ENCODE results near the gene POFUT2.

The POFUT2 gene, protein sequence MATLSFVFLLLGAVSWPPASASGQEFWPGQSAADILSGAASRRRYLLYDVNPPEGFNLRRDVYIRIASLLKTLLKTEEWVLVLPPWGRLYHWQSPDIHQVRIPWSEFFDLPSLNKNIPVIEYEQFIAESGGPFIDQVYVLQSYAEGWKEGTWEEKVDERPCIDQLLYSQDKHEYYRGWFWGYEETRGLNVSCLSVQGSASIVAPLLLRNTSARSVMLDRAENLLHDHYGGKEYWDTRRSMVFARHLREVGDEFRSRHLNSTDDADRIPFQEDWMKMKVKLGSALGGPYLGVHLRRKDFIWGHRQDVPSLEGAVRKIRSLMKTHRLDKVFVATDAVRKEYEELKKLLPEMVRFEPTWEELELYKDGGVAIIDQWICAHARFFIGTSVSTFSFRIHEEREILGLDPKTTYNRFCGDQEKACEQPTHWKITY

DNA sequence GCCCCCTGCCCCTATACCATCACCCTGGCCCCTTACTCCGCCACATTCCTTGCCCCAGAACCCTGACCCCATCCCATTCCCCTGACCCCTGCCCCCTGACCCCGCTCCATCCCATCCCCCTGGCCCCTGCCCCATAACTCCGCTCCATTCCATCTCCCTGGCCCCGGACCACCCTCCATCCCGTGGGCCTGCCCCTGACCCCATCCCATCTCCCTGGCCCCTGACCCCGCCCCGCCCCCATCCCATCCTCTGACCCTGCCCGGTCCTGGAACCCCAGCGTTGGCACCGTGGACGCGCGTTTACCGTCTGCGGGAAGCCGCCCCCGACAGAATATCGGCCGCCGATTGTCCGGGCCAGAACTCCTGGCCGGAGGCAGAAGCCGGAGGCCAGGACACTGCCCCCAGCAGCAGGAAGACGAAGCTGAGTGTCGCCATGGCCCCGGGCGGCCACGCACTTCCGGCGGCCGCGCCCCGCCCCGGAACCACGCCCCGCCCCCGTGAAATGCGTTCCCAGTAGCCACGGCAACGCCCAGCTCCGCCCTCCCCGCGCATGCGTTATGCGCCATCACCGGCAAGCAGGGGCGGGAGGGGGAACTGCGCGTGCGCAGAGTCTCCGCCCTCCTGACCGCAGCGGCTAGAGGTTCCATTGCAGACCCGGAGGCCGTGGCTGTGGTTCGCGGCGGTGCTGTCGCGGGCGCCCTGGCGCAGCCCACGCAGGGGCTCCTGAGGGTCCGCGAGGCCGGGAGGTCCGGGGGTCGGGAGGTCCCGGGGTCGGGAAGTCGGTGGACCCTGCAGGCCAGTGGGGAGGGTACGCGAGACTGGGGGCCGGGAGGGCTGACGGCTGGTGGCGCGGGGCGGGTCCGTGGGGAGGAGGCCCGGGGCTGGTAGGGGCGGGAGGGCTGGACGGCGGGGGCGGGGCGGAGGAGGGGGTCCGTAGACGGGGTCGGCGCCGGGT, at the start of gene POFUT2:
Gene POFUT2 (minus strand): TSS at position 458 of the 954 bp plus-strand sequence. CDS start 24 bp downstream, at position 434.
- TF ChIP-seq GATA3 (IDR thresholded peaks at IDR 0.05; ENCODE audit: low read depth, low read length) (no peak), GATA2 (IDR thresholded peaks at IDR 0.05; ENCODE audit: low read depth, low read length) (no peak)

DNA sequence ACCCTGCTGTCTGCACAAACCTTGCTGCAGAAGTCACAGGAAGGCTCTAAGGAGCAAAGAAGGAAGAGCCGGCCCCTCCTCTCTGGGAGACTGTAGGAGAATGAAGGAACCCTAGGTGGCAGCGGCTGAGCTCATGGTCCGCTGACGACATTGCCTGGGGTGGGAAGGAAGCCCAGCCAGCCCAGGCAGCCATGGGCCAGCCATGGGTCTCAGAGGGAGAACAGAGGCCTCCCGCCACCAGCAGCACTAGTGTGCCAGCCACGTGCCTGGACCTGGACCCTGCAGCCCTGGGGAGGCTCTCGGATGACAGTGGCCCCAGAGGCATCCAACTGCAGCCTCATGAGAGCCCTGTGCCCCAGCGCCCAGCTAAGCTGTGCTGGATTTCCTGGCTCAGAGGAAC, 49.2 kb upstream of the POFUT2 start:
- TF ChIP-seq GATA2 (IDR thresholded peaks at IDR 0.05; ENCODE audit: low read depth, low read length) (no peak), GATA3 (IDR thresholded peaks at IDR 0.05; ENCODE audit: low read depth, low read length) (no peak)

DNA sequence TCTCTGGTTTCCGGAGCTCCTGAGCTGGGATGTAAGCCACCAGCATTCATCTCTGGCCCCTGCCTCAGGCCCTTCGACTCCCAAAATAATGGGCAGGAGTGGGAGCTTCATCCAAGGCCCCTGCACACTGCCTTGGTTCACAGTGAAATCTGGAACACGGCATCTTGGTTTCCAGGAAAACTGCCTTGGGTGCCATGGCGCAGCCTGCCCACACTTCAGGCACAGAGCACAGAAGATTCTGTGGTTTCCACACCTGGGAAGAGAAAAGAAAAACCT, 48.8 kb upstream of the POFUT2 start:
- TF ChIP-seq GATA3 (IDR thresholded peaks at IDR 0.05; ENCODE audit: low read depth, low read length) (no peak), GATA2 (IDR thresholded peaks at IDR 0.05; ENCODE audit: low read depth, low read length) (no peak)

DNA sequence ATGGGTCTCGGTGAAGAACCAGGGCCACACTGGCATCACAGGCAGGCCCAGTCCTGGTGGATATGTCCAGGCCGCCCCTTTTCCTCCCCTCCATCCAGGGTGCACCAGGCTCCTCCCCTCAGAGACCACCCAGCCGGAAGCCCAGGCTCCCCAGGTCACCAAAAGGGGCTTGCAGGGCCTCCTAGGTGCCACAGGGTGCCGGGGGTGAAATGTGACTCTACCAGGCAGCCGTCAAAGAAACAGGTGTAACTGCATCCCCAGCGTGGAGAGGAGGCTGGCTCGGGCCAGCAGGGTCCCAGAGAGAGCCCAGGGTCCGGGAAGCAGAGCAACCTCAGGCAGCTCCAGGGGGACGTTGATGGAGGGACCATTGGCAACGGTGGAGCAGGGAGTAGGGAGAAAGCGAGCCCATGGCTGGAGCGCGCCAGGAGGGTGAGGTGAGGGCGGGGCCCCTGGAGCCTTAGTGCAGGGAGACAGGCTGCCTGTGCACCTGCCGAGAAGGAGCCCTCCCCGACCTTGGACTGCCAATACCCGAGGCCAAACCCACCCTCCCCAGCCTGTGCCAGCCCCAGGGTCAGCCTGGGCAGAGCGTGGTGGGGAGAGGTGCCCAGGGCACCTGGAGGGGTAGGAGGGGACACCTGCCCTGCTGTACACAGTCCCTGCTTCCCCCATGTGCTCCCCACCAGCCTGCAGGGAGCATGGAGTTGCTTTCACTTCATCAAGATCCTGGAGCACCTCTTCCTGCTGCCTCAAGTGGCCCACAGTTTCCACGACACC, 48.3 kb upstream of the POFUT2 start:
- TF ChIP-seq GATA3 (IDR thresholded peaks at IDR 0.05; ENCODE audit: low read depth, low read length): no peak
- TF ChIP-seq GATA2 (IDR thresholded peaks at IDR 0.05; ENCODE audit: low read depth, low read length): no peak

DNA sequence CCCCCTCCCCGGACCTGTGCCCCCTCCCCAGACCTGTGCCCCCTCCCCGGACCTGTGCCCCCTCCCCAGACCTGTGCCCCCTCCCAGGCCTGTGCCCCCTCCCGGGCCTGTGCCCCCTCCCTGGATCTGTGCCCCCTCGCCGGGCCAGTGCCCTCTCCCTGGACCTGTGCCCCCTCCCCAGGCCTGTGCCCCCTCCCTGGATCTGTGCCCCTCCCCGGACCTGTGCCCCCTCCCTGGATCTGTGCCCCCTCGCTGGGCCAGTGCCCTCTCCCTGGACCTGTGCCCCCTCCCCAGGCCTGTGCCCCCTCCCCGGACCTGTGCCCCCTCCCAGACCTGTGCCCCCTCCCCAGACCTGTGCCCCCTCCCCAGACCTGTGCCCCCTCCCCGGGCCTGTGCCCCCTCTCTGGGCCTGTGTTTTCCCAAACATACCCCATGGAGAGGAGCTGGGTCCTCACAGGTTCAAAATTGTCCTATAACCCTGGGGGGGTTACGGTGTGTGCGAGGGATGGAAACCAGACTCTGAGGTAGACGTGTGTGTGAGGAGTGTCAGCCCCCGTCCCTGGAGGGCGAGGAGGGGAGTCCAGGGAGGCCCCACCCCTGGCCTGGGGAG, 47.6 kb upstream of the POFUT2 start:
- TF ChIP-seq GATA2 (IDR thresholded peaks at IDR 0.05; ENCODE audit: low read depth, low read length) (no peak), GATA3 (IDR thresholded peaks at IDR 0.05; ENCODE audit: low read depth, low read length) (no peak)

DNA sequence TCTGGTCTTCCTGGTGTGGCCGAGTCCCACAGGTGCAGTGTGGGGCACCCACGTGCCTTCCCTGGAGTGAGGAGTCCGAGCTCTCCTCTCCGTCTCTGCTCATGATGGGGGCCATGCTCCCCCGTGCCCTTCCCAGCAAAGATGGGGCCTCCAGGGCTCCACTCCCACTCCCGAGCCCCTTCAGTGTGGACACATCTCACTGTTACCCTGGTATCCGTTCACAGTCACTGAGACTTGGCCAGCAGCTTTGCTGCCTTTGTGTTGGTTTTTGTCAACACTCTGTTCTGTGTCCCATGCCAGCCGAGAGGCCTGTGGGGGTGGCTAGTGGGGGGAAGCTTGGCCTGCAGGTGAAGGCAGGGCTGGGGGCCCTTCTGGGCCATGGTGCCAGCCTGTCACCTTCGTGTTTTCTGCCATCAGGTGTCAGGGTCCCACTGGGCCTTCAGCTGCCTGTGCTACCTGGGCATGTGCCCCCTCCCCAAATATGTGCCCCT, 46.9 kb upstream of the POFUT2 start:
- TF ChIP-seq GATA3 (IDR thresholded peaks at IDR 0.05; ENCODE audit: low read depth, low read length): no peak
- no peak for TF ChIP-seq GATA2 (IDR thresholded peaks at IDR 0.05; ENCODE audit: low read depth, low read length)

DNA sequence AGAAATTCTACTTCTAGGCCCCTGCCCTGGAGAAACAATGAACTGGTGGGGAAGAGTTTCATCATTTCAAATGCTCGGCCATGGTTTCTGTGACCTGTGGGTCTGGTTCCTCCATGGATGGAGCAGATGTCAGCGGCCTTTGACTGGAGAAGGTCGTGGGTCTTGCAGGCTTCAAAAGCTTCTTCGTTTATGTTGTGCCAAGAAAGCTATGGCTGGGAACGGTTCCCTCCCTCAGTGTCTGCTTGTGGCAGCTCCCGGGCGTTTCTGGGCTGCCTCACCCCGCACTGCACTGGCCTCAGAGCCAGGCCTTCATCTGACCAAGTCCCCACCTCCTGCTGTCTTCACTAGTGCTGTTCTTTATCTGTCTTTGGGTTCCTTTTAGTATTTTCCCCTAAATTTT, 46.4 kb upstream of the POFUT2 start:
- no peak for TF ChIP-seq GATA2 (IDR thresholded peaks at IDR 0.05; ENCODE audit: low read depth, low read length)
- TF ChIP-seq GATA3 (IDR thresholded peaks at IDR 0.05; ENCODE audit: low read depth, low read length): no peak

DNA sequence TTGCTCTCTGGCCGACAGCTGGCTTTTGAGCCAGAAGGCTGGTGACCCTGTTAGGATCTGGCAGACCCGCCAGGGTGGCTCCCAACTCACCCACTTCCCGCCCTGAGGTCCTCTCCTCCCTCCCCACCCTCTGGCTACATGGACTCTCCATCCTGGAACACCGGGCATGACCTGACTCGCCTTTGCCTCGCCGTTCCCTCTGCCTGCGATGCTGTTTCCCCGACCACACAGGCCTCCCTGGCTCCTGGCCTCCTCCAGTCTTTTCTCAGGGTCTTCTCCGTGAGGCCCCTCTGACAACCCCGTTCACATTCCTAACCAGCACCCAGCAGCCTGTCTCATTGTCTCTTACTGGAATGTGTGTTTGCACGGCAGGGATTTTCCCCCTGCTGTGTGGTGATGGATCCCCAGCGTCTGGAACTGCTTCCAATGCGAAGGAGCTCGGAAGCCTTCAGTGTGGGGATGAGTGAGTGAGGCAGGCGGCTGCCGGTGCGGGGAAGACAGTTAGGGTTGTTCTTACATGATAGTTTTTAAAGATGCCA, 46.0 kb upstream of the POFUT2 start:
- TF ChIP-seq GATA2 (IDR thresholded peaks at IDR 0.05; ENCODE audit: low read depth, low read length) (no peak), GATA3 (IDR thresholded peaks at IDR 0.05; ENCODE audit: low read depth, low read length) (no peak)

DNA sequence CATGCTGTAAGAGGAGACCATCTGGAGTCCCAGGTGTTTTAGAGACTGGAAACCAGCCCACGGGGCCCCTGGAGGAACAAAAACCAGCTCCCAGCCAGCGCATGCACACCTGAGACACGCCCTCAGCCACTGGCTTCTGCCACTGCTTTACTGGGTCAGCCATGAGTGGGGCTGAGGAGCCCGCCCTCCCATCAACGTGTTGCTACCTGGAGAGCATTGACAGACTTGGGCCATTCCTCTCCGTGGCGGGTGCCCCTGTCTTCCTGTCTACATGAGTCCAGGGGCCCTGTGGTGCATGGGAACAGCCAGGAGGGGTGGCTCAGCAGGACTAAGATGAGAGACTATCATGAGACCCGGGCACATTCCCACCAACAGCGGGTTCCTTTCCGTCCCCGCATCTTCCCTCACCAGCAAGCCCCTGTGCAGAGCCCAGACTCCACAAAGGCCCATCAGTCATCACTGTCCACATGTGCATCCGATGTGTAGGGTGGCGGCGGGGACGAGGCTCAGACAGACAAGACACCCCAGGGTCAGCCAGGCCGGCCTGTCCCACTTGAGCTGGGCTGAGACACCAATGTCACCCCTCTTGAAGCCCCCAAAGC, 45.4 kb upstream of the POFUT2 start:
- TF ChIP-seq GATA2 (IDR thresholded peaks at IDR 0.05; ENCODE audit: low read depth, low read length) (no peak), GATA3 (IDR thresholded peaks at IDR 0.05; ENCODE audit: low read depth, low read length) (no peak)

DNA sequence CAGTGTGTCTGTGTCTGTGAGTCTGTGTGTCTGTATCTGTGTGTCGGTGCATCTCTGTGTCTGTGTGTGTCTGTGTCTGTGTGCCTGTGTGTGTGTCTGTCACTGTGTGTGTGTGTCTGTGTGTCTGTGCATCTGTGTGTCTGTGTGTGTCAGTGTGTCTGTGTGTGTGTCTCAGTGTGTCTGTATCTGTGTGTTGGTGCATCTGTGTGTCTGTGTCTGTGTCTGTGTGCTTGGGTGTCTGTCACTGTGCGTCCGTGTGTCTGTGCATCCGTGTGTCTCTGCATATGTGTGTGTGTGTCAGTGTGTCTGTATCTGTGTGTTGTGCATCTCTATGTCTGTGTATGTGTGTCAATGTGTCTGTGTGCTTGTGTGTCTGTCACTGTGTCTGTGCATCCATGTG, 44.7 kb upstream of the POFUT2 start:
- TF ChIP-seq GATA3 (IDR thresholded peaks at IDR 0.05; ENCODE audit: low read depth, low read length) (no peak), GATA2 (IDR thresholded peaks at IDR 0.05; ENCODE audit: low read depth, low read length) (no peak)

DNA sequence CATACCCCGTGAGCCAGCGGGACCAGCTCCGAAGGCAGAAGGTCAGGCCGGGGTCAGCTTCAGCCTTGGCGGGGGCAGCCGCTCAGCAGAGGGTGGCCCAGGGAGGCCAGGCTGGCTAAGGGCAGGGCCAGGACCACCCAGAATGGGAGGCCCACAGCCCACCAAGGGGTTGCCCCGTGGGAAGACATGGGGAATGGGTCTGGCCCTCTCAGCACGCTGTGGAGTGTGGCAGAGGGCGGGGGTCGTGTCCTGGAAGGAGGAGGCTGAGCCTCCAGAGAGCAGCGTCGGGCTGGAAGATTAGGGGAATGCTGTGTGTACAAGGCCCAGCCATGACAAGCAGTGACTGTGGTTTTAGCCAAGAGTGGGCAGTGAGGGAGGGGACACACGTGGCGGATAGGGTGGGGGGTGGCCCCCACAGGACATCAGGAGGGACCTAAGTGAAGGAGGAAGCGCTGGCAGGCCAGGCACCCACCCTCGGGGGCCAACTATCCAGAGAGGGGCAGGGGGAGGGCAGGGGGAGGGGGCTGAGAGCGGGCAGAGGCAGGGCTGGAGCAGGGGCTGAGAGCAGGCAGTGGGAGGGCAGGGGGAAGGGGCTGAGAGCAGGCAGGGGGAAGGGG, 43.9 kb upstream of the POFUT2 start:
- TF ChIP-seq GATA2 (IDR thresholded peaks at IDR 0.05; ENCODE audit: low read depth, low read length) (no peak), GATA3 (IDR thresholded peaks at IDR 0.05; ENCODE audit: low read depth, low read length) (no peak)

DNA sequence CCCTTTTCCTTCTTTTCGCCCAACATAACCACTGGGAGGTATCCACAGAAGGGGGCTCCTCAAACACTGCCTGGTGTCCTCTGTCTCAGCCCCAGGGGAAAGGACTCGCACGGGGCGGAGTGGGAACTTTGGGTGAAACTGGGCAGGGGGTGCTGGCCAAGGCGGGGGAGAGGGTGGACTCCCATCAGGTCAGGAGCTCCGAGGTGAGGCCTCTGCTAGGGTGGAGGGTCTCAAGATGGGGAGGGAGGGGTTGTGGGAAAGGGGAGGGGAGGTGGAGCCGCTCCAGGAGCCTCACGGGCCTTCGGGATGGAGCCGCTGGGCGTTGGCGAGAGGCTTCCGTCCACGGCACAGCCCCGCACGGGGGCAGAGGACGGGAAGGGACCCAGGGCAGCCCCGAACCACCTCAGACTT, 43.2 kb upstream of the POFUT2 start:
- no peak for TF ChIP-seq GATA2 (IDR thresholded peaks at IDR 0.05; ENCODE audit: low read depth, low read length)
- TF ChIP-seq GATA3 (IDR thresholded peaks at IDR 0.05; ENCODE audit: low read depth, low read length): no peak
